ENCODE data around the gene C4BPB.

- TF ChIP-seq CTCF (IDR thresholded peaks at IDR 0.05) (no peak), POLR2A (IDR thresholded peaks at IDR 0.05) (no peak)
Observed at GRCh38 chr1:207130252-207131036, 41.8 kb downstream of the C4BPB start.
